ENCODE data around the gene XKR7. TPM values are rescaled to one million over a fixed set of nuclear protein-coding genes. Genes with fewer than 3 reads are reported as not detected.
A peak's percentile ranks its signal among the peaks of the same experiment; 100 is the strongest.

The XKR7 gene
- total and polyA plus RNA-seq, 8 donors, result under 0.01 to 0.58 (median 0.21) TPM; not detected in 4

DNA sequence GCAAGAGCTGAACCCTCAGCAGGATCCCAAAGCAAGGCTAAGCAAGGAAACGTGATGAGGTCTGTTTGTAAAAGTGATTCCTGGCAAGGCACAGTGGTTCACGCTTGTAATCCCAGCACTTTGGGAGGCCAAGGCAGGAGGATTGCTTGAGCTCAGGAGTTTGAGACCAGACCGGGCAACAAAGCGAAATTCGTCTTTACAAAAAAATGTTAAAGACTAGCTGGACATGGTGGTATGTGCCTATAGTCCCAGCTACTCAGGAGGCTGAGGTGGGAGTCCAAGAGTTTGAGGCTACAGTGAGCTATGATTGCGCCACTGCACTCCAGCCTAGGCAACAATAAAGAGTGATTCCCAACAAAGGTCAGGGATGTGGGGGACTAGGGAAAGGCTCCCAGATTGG lies 4.1 kb upstream of the XKR7 start:
- H3K27me3 ChIP-seq, result peaks cover 0 to 77% (median 44%) of the 10 kb centered on the region in 3 donors
- H3K36me3 ChIP-seq, result no peaks in the 10 kb centered on the region
- TF ChIP-seq, protein P1, sequence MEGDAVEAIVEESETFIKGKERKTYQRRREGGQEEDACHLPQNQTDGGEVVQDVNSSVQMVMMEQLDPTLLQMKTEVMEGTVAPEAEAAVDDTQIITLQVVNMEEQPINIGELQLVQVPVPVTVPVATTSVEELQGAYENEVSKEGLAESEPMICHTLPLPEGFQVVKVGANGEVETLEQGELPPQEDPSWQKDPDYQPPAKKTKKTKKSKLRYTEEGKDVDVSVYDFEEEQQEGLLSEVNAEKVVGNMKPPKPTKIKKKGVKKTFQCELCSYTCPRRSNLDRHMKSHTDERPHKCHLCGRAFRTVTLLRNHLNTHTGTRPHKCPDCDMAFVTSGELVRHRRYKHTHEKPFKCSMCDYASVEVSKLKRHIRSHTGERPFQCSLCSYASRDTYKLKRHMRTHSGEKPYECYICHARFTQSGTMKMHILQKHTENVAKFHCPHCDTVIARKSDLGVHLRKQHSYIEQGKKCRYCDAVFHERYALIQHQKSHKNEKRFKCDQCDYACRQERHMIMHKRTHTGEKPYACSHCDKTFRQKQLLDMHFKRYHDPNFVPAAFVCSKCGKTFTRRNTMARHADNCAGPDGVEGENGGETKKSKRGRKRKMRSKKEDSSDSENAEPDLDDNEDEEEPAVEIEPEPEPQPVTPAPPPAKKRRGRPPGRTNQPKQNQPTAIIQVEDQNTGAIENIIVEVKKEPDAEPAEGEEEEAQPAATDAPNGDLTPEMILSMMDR (IDR thresholded peaks at IDR 0.05), result no peak
- TF ChIP-seq POLR2A (IDR thresholded peaks at IDR 0.05) (no peak), EP300 (IDR thresholded peaks at IDR 0.05) (no peak), POLR2AphosphoS5 (IDR thresholded peaks at IDR 0.05) (no peak)
- no peaks in the 10 kb centered on the region for H3K9me3 ChIP-seq
- no peak overlapping the region for H3K27ac ChIP-seq
- intact Hi-C loops (cut with DNase I; ENCODE audit: low total_unique reads), result no loop called here
- 65 to 73% (median 69%) methylated on average over 6 of the region's 6 CpGs for WGBS, 5 donors
- H3K4me3 ChIP-seq, result no peak overlapping the region
- DNase-seq, result no peak
- H3K4me1 ChIP-seq, result peaks cover 0 to 13% (median 8%) of the 10 kb centered on the region in 4 donors

DNA sequence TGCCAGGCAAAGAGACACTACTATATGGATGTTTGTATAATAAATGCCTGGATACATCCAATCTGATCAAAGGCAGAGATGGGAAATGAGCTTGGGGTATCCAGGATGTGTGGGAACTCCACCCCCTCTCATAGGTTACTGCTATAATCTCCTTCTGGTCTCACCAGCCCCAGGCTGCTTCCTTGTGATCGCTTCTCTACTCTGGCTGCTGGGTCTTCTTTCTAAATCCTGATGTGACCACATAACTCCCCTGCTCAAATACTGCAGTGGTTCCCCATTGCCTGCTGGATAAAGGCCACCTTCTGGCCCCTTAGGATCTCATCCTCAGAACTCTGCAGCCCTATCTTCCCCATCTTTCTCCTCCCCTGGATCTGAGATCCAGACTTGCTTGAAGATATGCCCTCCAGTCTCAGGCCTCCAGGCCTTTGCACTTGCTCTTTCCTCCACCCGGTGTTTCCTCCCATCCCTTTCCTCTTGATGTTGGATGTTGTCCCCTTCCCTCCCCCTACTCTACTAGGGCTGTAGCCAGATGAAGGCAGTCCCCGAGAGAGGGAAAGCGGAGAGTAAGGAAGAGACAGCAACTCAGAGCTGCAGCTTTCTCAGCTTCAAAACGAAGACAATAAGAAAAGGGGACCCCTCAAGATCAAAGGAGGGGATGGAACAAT lies 828 bp upstream of the XKR7 start:
- Histone ChIP-seq H3K4me1 (peaks cover 0 to 13% (median 8%) of the 10 kb centered on the region in 4 donors), H3K27ac (no peak overlapping the region), H3K4me3 (no peak overlapping the region), H3K27me3 (peaks cover 0 to 90% (median 50%) of the 10 kb centered on the region in 3 donors), H3K36me3 (no peaks in the 10 kb centered on the region), H3K9me3 (no peaks in the 10 kb centered on the region)
- WGBS, 5 donors, result 9 to 14% (median 11%) methylated on average over 5 of the region's 5 CpGs
- DNase-seq, result no peak
- TF ChIP-seq POLR2A (IDR thresholded peaks at IDR 0.05) (no peak), POLR2AphosphoS5 (IDR thresholded peaks at IDR 0.05) (no peak), EP300 (IDR thresholded peaks at IDR 0.05) (no peak)
- TF ChIP-seq, protein P1 (IDR thresholded peaks at IDR 0.05), result no peak
- intact Hi-C loops (cut with DNase I; ENCODE audit: low total_unique reads), result no loop called here

DNA sequence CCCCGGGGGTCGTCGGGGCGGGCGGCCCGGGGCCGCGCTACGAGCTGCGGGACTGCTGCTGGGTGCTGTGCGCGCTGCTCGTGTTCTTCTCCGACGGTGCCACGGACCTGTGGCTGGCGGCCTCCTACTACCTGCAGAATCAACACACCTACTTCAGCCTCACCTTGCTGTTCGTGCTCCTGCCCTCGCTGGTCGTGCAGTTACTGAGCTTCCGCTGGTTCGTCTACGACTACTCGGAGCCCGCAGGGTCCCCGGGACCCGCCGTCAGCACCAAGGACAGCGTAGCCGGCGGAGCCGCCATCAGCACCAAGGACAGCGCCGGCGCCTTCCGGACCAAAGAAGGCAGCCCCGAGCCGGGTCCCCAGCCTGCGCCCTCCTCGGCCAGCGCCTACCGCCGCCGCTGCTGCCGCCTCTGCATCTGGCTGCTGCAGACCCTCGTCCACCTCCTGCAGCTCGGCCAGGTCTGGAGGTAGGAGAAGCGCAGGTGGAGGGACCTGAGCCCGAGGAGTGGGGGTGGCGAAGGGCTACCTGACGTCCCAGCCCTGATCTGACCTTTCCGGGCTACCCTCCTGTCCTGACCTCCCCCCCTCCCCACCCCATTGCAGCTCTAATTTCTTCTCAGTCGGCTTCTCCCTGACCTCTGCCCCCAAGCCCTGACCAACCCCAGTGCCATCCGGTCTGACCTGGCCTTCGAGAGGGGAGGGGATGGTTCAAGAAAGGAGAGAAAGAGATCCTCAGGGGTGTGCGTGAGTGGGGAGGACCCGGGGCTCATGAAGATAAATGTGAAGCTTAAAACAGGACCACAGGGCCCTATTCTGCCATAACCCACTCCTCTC lies 558 bp downstream of the XKR7 start:
- no peaks in the 10 kb centered on the region for H3K36me3 ChIP-seq
- no peak overlapping the region for H3K27ac ChIP-seq
- peak; percentile 63 to 93 for DNase-seq
- H3K4me1 ChIP-seq, result peaks cover 0 to 13% (median 8%) of the 10 kb centered on the region in 4 donors
- WGBS, 5 donors, result 3 to 11% (median 5%) methylated on average over 10 to 57 of the region's 57 CpGs
- H3K27me3 ChIP-seq, result peaks cover 0 to 81% (median 41%) of the 10 kb centered on the region in 3 donors
- peak overlapping the region in 3 of 4 donors; percentile 25 to 43 (median 41) for H3K4me3 ChIP-seq
- no peak for TF ChIP-seq EP300 (IDR thresholded peaks at IDR 0.05)
- TF ChIP-seq, protein P1 (IDR thresholded peaks at IDR 0.05), result no peak
- TF ChIP-seq POLR2A (IDR thresholded peaks at IDR 0.05), result no peak
- TF ChIP-seq POLR2AphosphoS5 (IDR thresholded peaks at IDR 0.05), result no peak
- no peaks in the 10 kb centered on the region for H3K9me3 ChIP-seq
- intact Hi-C loops (cut with DNase I; ENCODE audit: low total_unique reads), result no loop called here

DNA sequence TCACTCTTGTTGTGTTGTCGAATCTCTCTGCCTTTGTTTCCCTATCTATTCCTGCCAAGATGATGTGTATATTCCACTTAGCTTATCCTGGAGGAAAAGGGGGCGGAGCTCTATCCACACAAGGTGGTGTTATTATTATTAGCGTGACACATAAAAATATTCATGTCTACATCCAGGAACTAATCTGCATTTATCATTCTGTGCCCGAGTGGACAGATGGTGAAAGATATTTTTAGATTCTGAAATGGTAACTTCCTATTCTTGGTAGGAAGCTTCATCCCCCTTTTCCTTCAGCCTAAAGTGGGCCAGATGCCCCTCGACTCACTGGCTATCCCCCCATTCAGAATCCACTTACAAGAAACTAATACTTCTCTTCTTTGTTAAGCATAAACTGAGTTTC lies 2.0 kb downstream of the XKR7 start:
- peaks cover 0 to 13% (median 8%) of the 10 kb centered on the region in 4 donors for H3K4me1 ChIP-seq
- WGBS, 5 donors, result 45 to 59% (median 56%) methylated on average over 5 of the region's 5 CpGs
- H3K4me3 ChIP-seq, result no peak overlapping the region
- no peak for TF ChIP-seq POLR2A (IDR thresholded peaks at IDR 0.05)
- TF ChIP-seq, protein P1 (IDR thresholded peaks at IDR 0.05), result no peak
- TF ChIP-seq EP300 (IDR thresholded peaks at IDR 0.05), result no peak
- TF ChIP-seq POLR2AphosphoS5 (IDR thresholded peaks at IDR 0.05), result no peak
- no peaks in the 10 kb centered on the region for H3K36me3 ChIP-seq
- no peak overlapping the region for H3K27ac ChIP-seq
- intact Hi-C loops (cut with DNase I; ENCODE audit: low total_unique reads), result no loop called here
- H3K9me3 ChIP-seq, result no peaks in the 10 kb centered on the region
- peaks cover 0 to 79% (median 43%) of the 10 kb centered on the region in 3 donors for H3K27me3 ChIP-seq
- DNase-seq, result no peak
